Ascending aorta (tissue), 2 donors: Measurements from ENCODE around the gene ALG14. TPM values are rescaled to one million over a fixed set of nuclear protein-coding genes. Genes with fewer than 3 reads are reported as not detected.

Source experiments
- DNase-seq, 2 donors: peaks; one replicate each; pipeline ENCODE4 v3.0.0-alpha.2; 2019; ENCODE audit warnings: low spot score in 2 of 2
- H3K27ac ChIP-seq, 2 donors: fragments of 200-600 bp; sonication (generic); one replicate each; pipeline ENCODE4 v1.5.1; 2016 to 2017; ENCODE audit warnings: mild to moderate bottlenecking in 1 of 2
- H3K27me3 ChIP-seq: fragments of 200-600 bp; sonication (generic); one replicate; pipeline ENCODE4 v1.5.1; 2017
- H3K36me3 ChIP-seq, 2 donors: fragments of 200-600 bp; sonication (generic); one replicate each; pipeline ENCODE4 v1.5.1; 2016
- H3K4me1 ChIP-seq, 2 donors: fragments of 200-600 bp; sonication (generic); one replicate each; pipeline ENCODE4 v1.5.1; 2016 to 2017; ENCODE audit warnings: mild to moderate bottlenecking in 1 of 2
- H3K4me3 ChIP-seq, 2 donors: fragments of 200-600 bp; sonication (generic); one replicate each; pipeline ENCODE4 v1.5.1; 2016 to 2017; ENCODE audit warnings: mild to moderate bottlenecking in 1 of 2
- H3K9me3 ChIP-seq, 2 donors: fragments of 200-600 bp; sonication (generic); one replicate each; pipeline ENCODE4 v1.5.1; 2016
- intact Hi-C: fragments of 100-400 bp; cut with DNase I; formaldehyde crosslinking; loops from one replicate; pipeline ENCODE4 v1.15.1; 2023
- total RNA-seq: library from RNA; depleted of rRNA; stranded (reverse); fragments of >200 nt; gene quantifications from one replicate; pipeline ENCODE4 v1.1.0, GENCODE V29; 2016
- TF ChIP-seq, protein P1 (sequence below), 3 experiments: fragments of 200-600 bp in 2 of 3; fragments of 450-650 bp in 1 of 3; sonication (generic) in 2 of 3; IDR thresholded peaks; one replicate each; pipeline ENCODE4 v1.5.1; 2016 to 2019; ENCODE audit warnings: antibody characterized with exemption in 3 of 3, mild to moderate bottlenecking in 1 of 3, moderate library complexity in 1 of 3

ALG14 gene
- total RNA-seq, 1 donor from 2014 or later, result not detected

GRCh38 chr1:94979131-94979530 lies 93.6 kb downstream of the ALG14 start:
- H3K9me3 ChIP-seq, result no peaks in the 10 kb centered on the region
- intact Hi-C loops, result no loop called here
- no peak overlapping the region for H3K4me3 ChIP-seq
- H3K27ac ChIP-seq, result no peak overlapping the region
- no peaks in the 10 kb centered on the region for H3K27me3 ChIP-seq
- no peak for DNase-seq
- TF ChIP-seq, protein P1, sequence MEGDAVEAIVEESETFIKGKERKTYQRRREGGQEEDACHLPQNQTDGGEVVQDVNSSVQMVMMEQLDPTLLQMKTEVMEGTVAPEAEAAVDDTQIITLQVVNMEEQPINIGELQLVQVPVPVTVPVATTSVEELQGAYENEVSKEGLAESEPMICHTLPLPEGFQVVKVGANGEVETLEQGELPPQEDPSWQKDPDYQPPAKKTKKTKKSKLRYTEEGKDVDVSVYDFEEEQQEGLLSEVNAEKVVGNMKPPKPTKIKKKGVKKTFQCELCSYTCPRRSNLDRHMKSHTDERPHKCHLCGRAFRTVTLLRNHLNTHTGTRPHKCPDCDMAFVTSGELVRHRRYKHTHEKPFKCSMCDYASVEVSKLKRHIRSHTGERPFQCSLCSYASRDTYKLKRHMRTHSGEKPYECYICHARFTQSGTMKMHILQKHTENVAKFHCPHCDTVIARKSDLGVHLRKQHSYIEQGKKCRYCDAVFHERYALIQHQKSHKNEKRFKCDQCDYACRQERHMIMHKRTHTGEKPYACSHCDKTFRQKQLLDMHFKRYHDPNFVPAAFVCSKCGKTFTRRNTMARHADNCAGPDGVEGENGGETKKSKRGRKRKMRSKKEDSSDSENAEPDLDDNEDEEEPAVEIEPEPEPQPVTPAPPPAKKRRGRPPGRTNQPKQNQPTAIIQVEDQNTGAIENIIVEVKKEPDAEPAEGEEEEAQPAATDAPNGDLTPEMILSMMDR (IDR thresholded peaks at IDR 0.05), result no peak
- H3K4me1 ChIP-seq, result peaks cover 0 to 10% of the 10 kb centered on the region in 2 donors
- no peaks in the 10 kb centered on the region for H3K36me3 ChIP-seq

GRCh38 chr1:94978401-94978800 lies 94.3 kb downstream of the ALG14 start:
- TF ChIP-seq, protein P1 (IDR thresholded peaks at IDR 0.05), result no peak

DNA sequence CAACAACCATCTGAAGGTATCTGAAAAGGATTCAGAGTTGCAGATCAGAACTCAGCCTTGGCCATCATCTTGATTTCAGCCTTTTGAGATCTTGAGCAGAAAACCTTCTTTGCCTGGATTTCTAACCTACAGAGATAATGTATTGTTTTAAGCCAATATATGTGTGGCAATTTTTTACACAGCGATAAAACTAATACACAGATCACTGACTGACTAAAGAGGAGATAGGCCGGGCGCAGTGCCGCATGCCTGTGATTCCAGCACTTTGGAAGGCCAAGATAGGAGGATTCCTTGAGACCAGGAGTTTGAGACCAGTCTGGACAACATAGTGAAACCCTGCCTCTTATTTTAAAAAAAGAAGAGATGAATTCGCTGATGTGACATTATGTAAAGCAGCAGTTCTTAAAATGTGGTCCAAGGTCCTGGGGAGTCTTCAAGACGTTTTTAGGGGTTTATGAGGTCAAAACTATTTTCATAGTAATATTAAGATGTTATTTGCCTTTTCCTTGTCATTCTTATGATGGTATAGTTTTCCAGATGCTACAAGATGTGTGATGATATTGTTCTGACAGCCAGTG lies 95.7 kb downstream of the ALG14 start:
- no peak for DNase-seq
- H3K4me3 ChIP-seq, result no peak overlapping the region
- H3K27me3 ChIP-seq, result no peaks in the 10 kb centered on the region
- H3K9me3 ChIP-seq, result no peaks in the 10 kb centered on the region
- no peak overlapping the region for H3K27ac ChIP-seq
- intact Hi-C loops, result no loop called here
- H3K4me1 ChIP-seq, result peaks cover 0 to 4% of the 10 kb centered on the region in 2 donors
- TF ChIP-seq, protein P1 (IDR thresholded peaks at IDR 0.05), result no peak
- no peaks in the 10 kb centered on the region for H3K36me3 ChIP-seq

More at GRCh38 chr1:94978401-94978800, 94.3 kb downstream of the ALG14 start:
- no peaks in the 10 kb centered on the region for H3K27me3 ChIP-seq
- H3K9me3 ChIP-seq, result no peaks in the 10 kb centered on the region
- H3K4me1 ChIP-seq, result peaks cover 0 to 10% of the 10 kb centered on the region in 2 donors
- intact Hi-C loops, result no loop called here
- no peak overlapping the region for H3K27ac ChIP-seq
- no peaks in the 10 kb centered on the region for H3K36me3 ChIP-seq
- DNase-seq, result no peak
- no peak overlapping the region for H3K4me3 ChIP-seq

DNA sequence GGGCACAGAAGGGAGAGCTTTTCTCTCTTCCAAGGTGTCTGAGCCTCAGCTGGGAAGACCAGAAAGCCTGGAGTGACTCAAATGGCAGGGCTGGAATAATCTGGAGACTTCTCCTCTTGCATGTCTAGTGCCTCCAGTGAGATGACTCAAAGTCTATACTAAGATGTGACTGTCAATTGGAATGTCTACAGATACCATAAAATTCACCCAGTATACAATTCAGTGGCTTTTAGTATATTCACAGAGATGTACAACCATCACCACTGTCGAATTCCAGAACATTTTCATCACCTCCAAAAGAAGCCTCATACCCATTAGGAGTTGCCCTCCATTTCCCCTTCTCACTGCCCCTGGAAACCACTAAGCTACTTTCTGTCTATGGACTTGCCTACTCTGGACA lies 97.9 kb downstream of the ALG14 start:
- intact Hi-C loops, result loop anchor here (5.0 kb wide), 2 partner anchors 47 to 113 kb away; no protein-coding TSS in a partner anchor
- Histone ChIP-seq H3K4me3 (no peak overlapping the region), H3K4me1 (peaks cover 6 to 17% of the 10 kb centered on the region in 2 donors), H3K36me3 (no peaks in the 10 kb centered on the region), H3K27me3 (no peaks in the 10 kb centered on the region), H3K27ac (no peak overlapping the region), H3K9me3 (no peaks in the 10 kb centered on the region)
- TF ChIP-seq, protein P1 (IDR thresholded peaks at IDR 0.05), result no peak
- no peak for DNase-seq

DNA sequence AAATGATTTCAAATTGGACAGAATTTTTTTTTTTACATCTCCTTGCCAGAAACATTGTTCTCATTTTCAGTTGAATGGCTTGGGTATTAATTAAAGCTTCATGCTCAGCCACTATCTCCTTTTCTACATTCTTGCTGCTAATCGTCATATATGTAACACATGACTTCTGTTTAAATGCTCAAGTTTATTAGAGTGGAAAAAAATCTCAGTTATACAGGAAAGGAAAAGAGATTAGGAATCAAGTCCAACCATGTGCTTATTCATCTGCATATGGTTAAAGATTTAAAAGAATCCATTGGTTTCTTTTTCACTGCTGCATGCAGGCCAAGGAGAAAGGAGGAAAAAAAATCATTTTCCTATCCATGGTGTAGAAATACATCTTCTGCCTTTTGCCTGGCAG lies 98.5 kb downstream of the ALG14 start:
- peaks cover 6 to 17% of the 10 kb centered on the region in 2 donors for H3K4me1 ChIP-seq
- H3K27me3 ChIP-seq, result no peaks in the 10 kb centered on the region
- H3K36me3 ChIP-seq, result no peaks in the 10 kb centered on the region
- H3K9me3 ChIP-seq, result no peaks in the 10 kb centered on the region
- TF ChIP-seq, protein P1 (IDR thresholded peaks at IDR 0.05), result no peak
- no peak overlapping the region for H3K4me3 ChIP-seq
- intact Hi-C loops, result loop anchor here (5.0 kb wide), 2 partner anchors 48 to 112 kb away; no protein-coding TSS in a partner anchor
- H3K27ac ChIP-seq, result peak overlapping the region in 1 of 2 donors; percentile 65
- no peak for DNase-seq
